Chondrocyte (in vitro differentiated cells): ENCODE data around the gene HDDC3. TPM values are rescaled to one million over a fixed set of nuclear protein-coding genes. Genes with fewer than 3 reads are reported as not detected.

Experiments used
- DNase-seq: peaks from one replicate; pipeline ENCODE4 v3.0.0; 2021; ENCODE audit warnings: mixed read lengths, low spot score
- H3K27ac Mint-ChIP-seq: one replicate; pipeline ENCODE4 v1.8.0; 2021; ENCODE audit warnings: mild to moderate bottlenecking, moderate library complexity, mixed read lengths; ENCODE audit not compliant: unreplicated experiment
- H3K27me3 Mint-ChIP-seq: 2 replicates; pipeline ENCODE4 v1.8.0; 2021; ENCODE audit warnings: low read depth, mixed read lengths
- H3K36me3 Mint-ChIP-seq: 2 replicates; pipeline ENCODE4 v1.8.0; 2021; ENCODE audit warnings: low read depth, mixed read lengths
- H3K4me1 Mint-ChIP-seq: 2 replicates; pipeline ENCODE4 v1.8.0; 2021; ENCODE audit warnings: low read depth, mild to moderate bottlenecking, mixed read lengths
- H3K4me3 Mint-ChIP-seq: one replicate; pipeline ENCODE4 v1.8.0; 2021; ENCODE audit warnings: mild to moderate bottlenecking, moderate library complexity, mixed read lengths; ENCODE audit not compliant: unreplicated experiment
- H3K9me3 Mint-ChIP-seq: 2 replicates; pipeline ENCODE4 v1.8.0; 2021; ENCODE audit warnings: low read depth, mixed read lengths
- CTCF ChIP-seq: fragments of 200-600 bp; sonication (generic); IDR thresholded peaks from 2 replicates; pipeline ENCODE4 v1.5.0; 2021; ENCODE audit warnings: antibody characterized with exemption, mild to moderate bottlenecking, moderate library complexity
- total RNA-seq: library from RNA; stranded (reverse); gene quantifications from 3 replicates; pipeline ENCODE4 v1.2.1, GENCODE V29; 2021

The HDDC3 gene
- total RNA-seq, 1 donor from 2014 or later, result 10.8 TPM

DNA sequence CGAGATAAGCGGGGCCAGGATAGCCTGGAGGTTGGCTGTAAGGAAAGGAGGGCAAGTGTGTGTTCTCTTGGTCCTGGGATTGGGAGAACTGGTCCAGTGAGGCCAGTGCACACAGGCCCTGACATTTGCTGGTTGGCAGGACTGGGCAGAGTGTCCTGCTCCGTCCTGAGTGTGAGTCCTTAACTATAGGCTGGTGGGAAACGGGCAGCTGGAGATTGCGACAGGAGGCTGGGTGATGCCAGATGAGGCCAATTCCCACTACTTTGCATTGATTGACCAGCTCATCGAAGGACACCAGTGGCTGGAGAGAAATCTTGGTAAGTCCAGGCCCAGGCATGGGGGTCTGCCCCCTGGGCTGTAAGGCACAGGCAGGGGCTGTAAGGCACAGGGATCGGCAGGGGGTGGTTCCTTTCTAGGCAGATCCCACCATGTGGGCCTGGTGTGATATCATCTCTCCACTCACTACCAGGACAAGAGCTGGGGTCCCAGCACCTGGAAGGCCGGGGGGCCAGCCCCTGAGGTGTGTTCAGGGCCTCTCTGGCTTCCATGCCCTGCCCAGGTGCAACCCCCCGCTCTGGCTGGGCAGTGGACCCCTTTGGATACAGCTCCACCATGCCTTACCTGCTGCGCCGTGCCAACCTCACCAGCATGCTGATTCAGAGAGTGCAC, 26.0 kb downstream of the HDDC3 start:
- Mint-ChIP-seq H3K27ac (no peak overlapping the region), H3K36me3 (peaks cover 26% of the 10 kb centered on the region), H3K9me3 (no peaks in the 10 kb centered on the region), H3K27me3 (no peaks in the 10 kb centered on the region), H3K4me1 (peaks cover 16% of the 10 kb centered on the region), H3K4me3 (no peak overlapping the region)
- no peak for DNase-seq
- TF ChIP-seq CTCF, result no peak

- Mint-ChIP-seq H3K27ac (no peak overlapping the region), H3K36me3 (peaks cover 26% of the 10 kb centered on the region), H3K4me3 (no peak overlapping the region), H3K4me1 (peaks cover 20% of the 10 kb centered on the region), H3K9me3 (no peaks in the 10 kb centered on the region), H3K27me3 (no peaks in the 10 kb centered on the region)
- no peak for TF ChIP-seq CTCF
- DNase-seq, result no peak
These were observed 26.8 kb downstream of the HDDC3 start for GRCh38 chr15:90905306-90906180.

- TF ChIP-seq CTCF, result no peak
- Mint-ChIP-seq H3K9me3 (no peaks in the 10 kb centered on the region), H3K27me3 (no peaks in the 10 kb centered on the region), H3K4me1 (peaks cover 20% of the 10 kb centered on the region), H3K36me3 (peaks cover 23% of the 10 kb centered on the region), H3K27ac (no peak overlapping the region), H3K4me3 (no peak overlapping the region)
- DNase-seq, result no peak
These were observed 27.6 kb downstream of the HDDC3 start for GRCh38 chr15:90904746-90905145.

- Mint-ChIP-seq H3K4me3 (peak overlapping the region; percentile 74), H3K9me3 (no peaks in the 10 kb centered on the region), H3K27me3 (no peaks in the 10 kb centered on the region), H3K27ac (no peak overlapping the region), H3K4me1 (peaks cover 20% of the 10 kb centered on the region), H3K36me3 (peaks cover 23% of the 10 kb centered on the region)
- DNase-seq, result no peak
- TF ChIP-seq CTCF, result no peak
These were observed 28.4 kb downstream of the HDDC3 start for GRCh38 chr15:90903733-90904536.
